Tibial nerve (tissue), 4 donors: ENCODE data around the gene PPM1L. TPM values are rescaled to one million over a fixed set of nuclear protein-coding genes. Genes with fewer than 3 reads are reported as not detected.

Experiments used
- DNase-seq, 2 donors: peaks; one replicate each; pipeline ENCODE4 v3.0.0-alpha.2; 2019; ENCODE audit warnings: low spot score in 2 of 2
- H3K27ac ChIP-seq, 4 donors: fragments of 200-600 bp; sonication (generic) in 3 of 4; one replicate each; pipeline ENCODE4 v1.5.1; 2017 to 2019; ENCODE audit warnings: mild to moderate bottlenecking in 1 of 4
- H3K27me3 ChIP-seq, 2 donors: fragments of 200-600 bp; sonication (generic) in 1 of 2; one replicate each; pipeline versions ENCODE4 v1.5.1 to v1.6.0; 2017 to 2019
- H3K36me3 ChIP-seq, 3 donors: fragments of 200-600 bp; sonication (generic); one replicate each; pipeline ENCODE4 v1.5.1; 2018 to 2019
- H3K4me1 ChIP-seq, 4 donors: fragments of 200-600 bp; sonication (generic) in 3 of 4; one replicate each; pipeline ENCODE4 v1.5.1; 2017 to 2019
- H3K4me3 ChIP-seq, 4 donors: fragments of 200-600 bp; sonication (generic) in 3 of 4; one replicate each; pipeline ENCODE4 v1.5.1; 2017 to 2019; ENCODE audit warnings: mild to moderate bottlenecking in 1 of 4, moderate library complexity in 1 of 4
- H3K9me3 ChIP-seq, 4 donors: fragments of 200-600 bp; sonication (generic) in 3 of 4; one replicate each; pipeline ENCODE4 v1.5.1; 2017 to 2019
- EP300 ChIP-seq, 2 donors: sonication (generic); formaldehyde crosslinking; IDR thresholded peaks; one replicate each; pipeline ENCODE4 v1.6.1; 2017; ENCODE audit warnings: antibody characterized with exemption in 2 of 2, mild to moderate bottlenecking in 1 of 2
- POLR2A ChIP-seq, 2 donors: fragments of 450-650 bp; IDR thresholded peaks; one replicate each; pipeline ENCODE4 v1.6.1; 2017; ENCODE audit warnings: antibody characterized with exemption in 2 of 2, mild to moderate bottlenecking in 2 of 2, moderate library complexity in 2 of 2
- WGBS, 2 donors: methylation state at CpG; one replicate each; pipeline ENCODE4 v1.1.5; 2018; 5-methylcytosine and 5-hydroxymethylcytosine counted together
- total RNA-seq, 4 donors: library from RNA; depleted of rRNA; stranded (reverse); fragments of >200 nt; gene quantifications; one replicate each; pipeline ENCODE4 v1.1.0, GENCODE V29; 2016
- TF ChIP-seq, protein P1 (sequence below), 5 experiments: fragments of 200-600 bp in 3 of 5; fragments of 450-650 bp in 2 of 5; sonication (generic) in 3 of 5; IDR thresholded peaks; one replicate each; pipeline ENCODE4 v1.5.1; 2016 to 2019; ENCODE audit warnings: antibody characterized with exemption in 5 of 5, mild to moderate bottlenecking in 3 of 5, moderate library complexity in 2 of 5

Gene PPM1L
- total RNA-seq, 4 donors from 2014 or later = 13.2 to 41.0 (median 24.3) TPM

DNA sequence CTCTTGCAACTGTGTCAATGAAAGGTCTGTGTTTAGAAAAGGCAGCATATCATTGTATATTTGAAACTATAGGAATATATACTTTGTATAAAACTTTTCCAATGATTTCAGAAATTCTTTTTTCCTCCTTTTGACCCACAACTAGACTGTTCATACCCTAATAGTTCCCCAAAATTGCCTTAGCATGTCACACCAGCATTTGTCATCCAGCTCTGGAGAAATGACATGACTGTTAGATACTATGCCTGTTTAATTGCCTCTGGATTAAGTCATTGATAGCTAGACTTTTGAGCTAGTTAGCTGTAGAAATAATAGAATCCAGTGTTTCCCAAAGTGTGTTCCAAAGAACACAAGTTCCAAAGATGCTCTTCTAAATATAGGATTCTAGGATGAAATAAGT lies 316.7 kb downstream of the PPM1L start:
- TF ChIP-seq, protein P1, sequence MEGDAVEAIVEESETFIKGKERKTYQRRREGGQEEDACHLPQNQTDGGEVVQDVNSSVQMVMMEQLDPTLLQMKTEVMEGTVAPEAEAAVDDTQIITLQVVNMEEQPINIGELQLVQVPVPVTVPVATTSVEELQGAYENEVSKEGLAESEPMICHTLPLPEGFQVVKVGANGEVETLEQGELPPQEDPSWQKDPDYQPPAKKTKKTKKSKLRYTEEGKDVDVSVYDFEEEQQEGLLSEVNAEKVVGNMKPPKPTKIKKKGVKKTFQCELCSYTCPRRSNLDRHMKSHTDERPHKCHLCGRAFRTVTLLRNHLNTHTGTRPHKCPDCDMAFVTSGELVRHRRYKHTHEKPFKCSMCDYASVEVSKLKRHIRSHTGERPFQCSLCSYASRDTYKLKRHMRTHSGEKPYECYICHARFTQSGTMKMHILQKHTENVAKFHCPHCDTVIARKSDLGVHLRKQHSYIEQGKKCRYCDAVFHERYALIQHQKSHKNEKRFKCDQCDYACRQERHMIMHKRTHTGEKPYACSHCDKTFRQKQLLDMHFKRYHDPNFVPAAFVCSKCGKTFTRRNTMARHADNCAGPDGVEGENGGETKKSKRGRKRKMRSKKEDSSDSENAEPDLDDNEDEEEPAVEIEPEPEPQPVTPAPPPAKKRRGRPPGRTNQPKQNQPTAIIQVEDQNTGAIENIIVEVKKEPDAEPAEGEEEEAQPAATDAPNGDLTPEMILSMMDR (IDR thresholded peaks at IDR 0.05) = no peak
- TF ChIP-seq POLR2A (IDR thresholded peaks at IDR 0.05) (no peak), EP300 (IDR thresholded peaks at IDR 0.05) (no peak)
- Histone ChIP-seq H3K36me3 (no peaks in the 10 kb centered on the region), H3K4me1 (peaks cover 0 to 22% (median 1%) of the 10 kb centered on the region in 4 donors), H3K9me3 (no peaks in the 10 kb centered on the region), H3K27ac (no peak overlapping the region), H3K27me3 (no peaks in the 10 kb centered on the region), H3K4me3 (no peak overlapping the region)
- no peak for DNase-seq

DNA sequence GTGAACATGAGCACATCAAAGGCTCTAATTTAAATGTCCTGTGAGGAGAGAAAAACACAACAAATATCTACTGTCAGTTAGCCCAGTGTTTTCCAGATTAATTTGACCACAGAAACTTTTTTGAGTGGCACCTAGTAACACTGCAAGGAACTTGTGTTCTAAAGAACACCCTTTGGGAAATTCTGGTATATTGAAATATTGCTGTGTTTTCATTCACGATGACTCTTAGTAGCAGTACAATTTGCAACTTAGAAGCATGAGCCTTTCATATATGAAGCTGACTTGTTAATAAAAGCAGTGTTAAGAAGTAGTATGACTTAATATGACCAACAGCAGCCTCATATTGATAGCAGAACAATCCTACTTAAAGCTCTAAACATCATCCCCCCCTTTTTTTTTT lies 317.1 kb downstream of the PPM1L start:
- H3K36me3 ChIP-seq = no peaks in the 10 kb centered on the region
- 95 to 100% methylated on average over 1 of the region's 1 CpG for WGBS, 2 donors

DNA sequence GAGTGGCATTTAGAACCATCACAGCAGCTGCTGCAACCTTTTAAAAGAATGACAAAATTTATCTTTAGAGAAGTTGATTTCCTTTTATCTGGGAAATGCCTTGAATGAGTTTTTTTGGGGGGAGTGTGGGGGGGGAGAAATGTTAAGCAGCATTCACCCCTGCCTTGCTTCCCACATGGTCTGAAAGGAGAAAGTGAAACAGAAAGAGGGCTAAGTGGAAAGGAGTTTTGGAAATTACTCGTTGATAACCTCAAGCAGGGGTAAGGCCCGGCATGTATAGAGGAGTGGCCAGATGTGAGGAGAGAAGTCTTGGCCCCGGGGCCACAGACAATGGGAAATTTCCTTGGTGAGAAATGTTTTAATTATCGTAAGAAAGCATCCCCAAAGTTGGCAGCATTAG lies 325.6 kb downstream of the PPM1L start:
- H3K36me3 ChIP-seq = peaks cover 0 to 10% (median 0%) of the 10 kb centered on the region in 3 donors
- H3K27me3 ChIP-seq = no peaks in the 10 kb centered on the region
- no peak for DNase-seq
- no peaks in the 10 kb centered on the region for H3K9me3 ChIP-seq
- WGBS, 2 donors = 53 to 67% methylated on average over 4 of the region's 4 CpGs
- peaks cover 0 to 10% (median 2%) of the 10 kb centered on the region in 4 donors for H3K4me1 ChIP-seq
- no peak overlapping the region for H3K4me3 ChIP-seq
- TF ChIP-seq, protein P1 (IDR thresholded peaks at IDR 0.05) = no peak
- TF ChIP-seq POLR2A (IDR thresholded peaks at IDR 0.05) (no peak), EP300 (IDR thresholded peaks at IDR 0.05) (no peak)
- no peak overlapping the region for H3K27ac ChIP-seq

More for the DNA sequence above, 317.1 kb downstream of the PPM1L start:
- no peak overlapping the region for H3K4me3 ChIP-seq
- no peak overlapping the region for H3K27ac ChIP-seq
- DNase-seq = no peak
- TF ChIP-seq POLR2A (IDR thresholded peaks at IDR 0.05) (no peak), EP300 (IDR thresholded peaks at IDR 0.05) (no peak)
- TF ChIP-seq, protein P1 (IDR thresholded peaks at IDR 0.05) = no peak
- H3K4me1 ChIP-seq = peaks cover 0 to 22% (median 1%) of the 10 kb centered on the region in 4 donors
- no peaks in the 10 kb centered on the region for H3K9me3 ChIP-seq
- H3K27me3 ChIP-seq = no peaks in the 10 kb centered on the region

DNA sequence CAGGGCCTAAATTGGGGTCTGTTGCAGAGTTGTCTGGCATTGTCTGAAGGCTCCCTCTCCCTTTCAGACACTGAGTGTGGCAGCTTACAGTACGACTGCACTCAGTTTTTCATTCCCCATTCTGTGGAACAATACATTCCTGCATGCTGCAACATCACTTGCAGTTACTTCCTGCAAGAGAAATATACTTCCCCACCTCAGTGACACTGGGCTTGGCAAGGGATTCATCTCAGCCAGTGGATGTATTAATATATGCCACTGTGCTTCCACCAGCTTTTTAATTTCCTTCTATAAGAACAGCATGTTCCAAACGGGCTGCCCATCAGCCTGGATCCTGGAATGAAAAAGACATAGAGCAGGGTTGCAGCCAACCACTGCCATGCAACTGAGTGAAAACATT lies 326.0 kb downstream of the PPM1L start:
- Histone ChIP-seq H3K27me3 (no peaks in the 10 kb centered on the region), H3K27ac (no peak overlapping the region), H3K4me1 (peaks cover 0 to 10% (median 2%) of the 10 kb centered on the region in 4 donors), H3K9me3 (no peaks in the 10 kb centered on the region), H3K4me3 (no peak overlapping the region), H3K36me3 (peaks cover 0 to 10% (median 0%) of the 10 kb centered on the region in 3 donors)
- no peak for DNase-seq
- TF ChIP-seq, protein P1 (IDR thresholded peaks at IDR 0.05) = no peak
- no peak for TF ChIP-seq POLR2A (IDR thresholded peaks at IDR 0.05)
- no peak for TF ChIP-seq EP300 (IDR thresholded peaks at IDR 0.05)
- 42 to 46% methylated on average over 2 of the region's 2 CpGs for WGBS, 2 donors

DNA sequence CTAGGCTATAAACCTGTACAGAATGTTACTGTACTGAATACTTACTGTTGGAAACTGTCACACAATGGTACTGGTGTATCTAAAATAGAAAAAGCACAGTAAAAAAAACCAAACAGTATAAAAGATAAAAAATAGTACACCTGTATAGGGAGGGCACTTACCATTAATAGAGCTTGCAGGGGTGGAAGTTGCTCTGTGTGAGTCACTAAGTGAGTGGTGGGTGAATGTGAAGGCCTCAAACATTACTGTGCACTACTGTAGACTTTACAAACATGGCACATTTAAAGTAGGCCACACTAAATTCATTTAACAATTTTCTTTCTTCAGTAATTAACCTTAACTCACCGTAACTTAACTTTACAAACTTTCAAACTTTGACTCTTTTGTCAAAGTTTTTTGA lies 327.1 kb downstream of the PPM1L start:
- Histone ChIP-seq H3K36me3 (peaks cover 0 to 10% (median 0%) of the 10 kb centered on the region in 3 donors), H3K27ac (no peak overlapping the region), H3K9me3 (no peaks in the 10 kb centered on the region), H3K4me1 (peaks cover 0 to 10% (median 2%) of the 10 kb centered on the region in 4 donors), H3K27me3 (no peaks in the 10 kb centered on the region), H3K4me3 (no peak overlapping the region)
- no peak for DNase-seq
- 98% methylated on average over 1 of the region's 1 CpG for WGBS, 2 donors
- TF ChIP-seq POLR2A (IDR thresholded peaks at IDR 0.05) (no peak), EP300 (IDR thresholded peaks at IDR 0.05) (no peak)
- TF ChIP-seq, protein P1 (IDR thresholded peaks at IDR 0.05) = no peak
